Peyer's patch (tissue), 4 donors: Measurements from ENCODE around the gene PAN3. TPM values are rescaled to one million over a fixed set of nuclear protein-coding genes. Genes with fewer than 3 reads are reported as not detected.

Experiments
- DNase-seq, 3 donors: peaks; one replicate each; pipeline ENCODE4 v3.0.0-alpha.2; 2017 to 2019
- H3K27ac ChIP-seq, 4 donors: fragments of 200-600 bp; sonication (generic); one replicate each; pipeline ENCODE4 v1.5.1; 2016 to 2019
- H3K27me3 ChIP-seq, 2 donors: fragments of 200-600 bp; sonication (generic); one replicate each; pipeline ENCODE4 v1.5.1; 2019
- H3K36me3 ChIP-seq, 3 donors: fragments of 200-600 bp; sonication (generic); one replicate each; pipeline ENCODE4 v1.5.1; 2016 to 2019
- H3K4me1 ChIP-seq, 4 donors: fragments of 200-600 bp; sonication (generic); one replicate each; pipeline ENCODE4 v1.5.1; 2016 to 2019
- H3K4me3 ChIP-seq, 4 donors: fragments of 200-600 bp; sonication (generic); 1 replicate in 3 of 4; 2 replicates in 1 of 4; pipeline ENCODE4 v1.5.1; 2016 to 2019; ENCODE audit warnings: mild to moderate bottlenecking in 1 of 4
- H3K9me3 ChIP-seq, 4 donors: fragments of 200-600 bp; sonication (generic); one replicate each; pipeline ENCODE4 v1.5.1; 2016 to 2019; ENCODE audit warnings: mild to moderate bottlenecking in 1 of 4
- CTCF ChIP-seq, 6 experiments: fragments of 450-650 bp in 4 of 6; fragments of 200-600 bp in 2 of 6; sonication (generic) in 1 of 6; IDR thresholded peaks; one replicate each; pipeline ENCODE4 v1.5.1; 2017 to 2019; ENCODE audit warnings: antibody characterized with exemption in 6 of 6, mild to moderate bottlenecking in 3 of 6, moderate library complexity in 1 of 6
- POLR2A ChIP-seq, 2 donors: fragments of 450-650 bp; IDR thresholded peaks; one replicate each; pipeline ENCODE4 v1.5.1; 2017; ENCODE audit warnings: antibody characterized with exemption in 2 of 2, mild to moderate bottlenecking in 2 of 2, moderate library complexity in 2 of 2
- total RNA-seq, 4 donors: library from RNA; depleted of rRNA; stranded (reverse); fragments of >200 nt; gene quantifications; one replicate each; pipeline ENCODE4 v1.1.0, GENCODE V29; 2016

PAN3 gene
- total RNA-seq, 4 donors from 2014 or later: 30.6 to 67.7 (median 48.5) TPM

- Histone ChIP-seq H3K27me3 (no peaks in the 10 kb centered on the region), H3K9me3 (no peaks in the 10 kb centered on the region), H3K36me3 (no peaks in the 10 kb centered on the region), H3K4me3 (no peak overlapping the region), H3K4me1 (no peaks in the 10 kb centered on the region), H3K27ac (no peak overlapping the region)
- TF ChIP-seq POLR2A (IDR thresholded peaks at IDR 0.05) (no peak), CTCF (IDR thresholded peaks at IDR 0.05) (no peak)
- no peak for DNase-seq
These were observed 199.0 kb downstream of the PAN3 start for GRCh38 chr13:28337166-28338005.

- no peak for TF ChIP-seq POLR2A (IDR thresholded peaks at IDR 0.05)
- no peak for TF ChIP-seq CTCF (IDR thresholded peaks at IDR 0.05)
- Histone ChIP-seq H3K36me3 (no peaks in the 10 kb centered on the region), H3K27me3 (no peaks in the 10 kb centered on the region), H3K4me3 (no peak overlapping the region), H3K4me1 (no peaks in the 10 kb centered on the region), H3K27ac (no peak overlapping the region), H3K9me3 (no peaks in the 10 kb centered on the region)
- no peak for DNase-seq
These were observed 199.7 kb downstream of the PAN3 start for GRCh38 chr13:28338006-28338574.

DNA sequence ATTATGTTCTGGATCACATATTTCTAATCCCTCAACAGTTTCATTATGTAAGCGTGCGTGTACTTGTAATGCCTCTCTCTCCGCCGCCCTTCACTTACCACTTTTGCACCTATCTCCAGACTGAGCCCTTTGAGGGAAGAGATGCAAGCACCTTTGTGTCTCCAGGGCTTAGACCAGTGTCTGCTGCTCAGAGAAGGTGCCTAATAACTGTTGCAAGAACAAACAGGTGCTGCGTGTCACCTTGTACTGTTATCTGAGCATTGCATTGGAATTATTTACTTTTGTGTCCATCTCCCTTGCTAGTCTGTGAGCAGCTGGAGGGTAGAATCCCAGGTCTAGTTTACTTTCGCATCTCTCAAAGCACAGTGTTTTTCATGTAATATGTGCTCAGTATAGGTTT, 200.4 kb downstream of the PAN3 start:
- no peaks in the 10 kb centered on the region for H3K36me3 ChIP-seq
- no peak for TF ChIP-seq CTCF (IDR thresholded peaks at IDR 0.05)
- TF ChIP-seq POLR2A (IDR thresholded peaks at IDR 0.05): no peak
- no peak for DNase-seq
- H3K9me3 ChIP-seq: no peaks in the 10 kb centered on the region
- no peak overlapping the region for H3K27ac ChIP-seq
- no peak overlapping the region for H3K4me3 ChIP-seq
- no peaks in the 10 kb centered on the region for H3K27me3 ChIP-seq
- no peaks in the 10 kb centered on the region for H3K4me1 ChIP-seq

DNA sequence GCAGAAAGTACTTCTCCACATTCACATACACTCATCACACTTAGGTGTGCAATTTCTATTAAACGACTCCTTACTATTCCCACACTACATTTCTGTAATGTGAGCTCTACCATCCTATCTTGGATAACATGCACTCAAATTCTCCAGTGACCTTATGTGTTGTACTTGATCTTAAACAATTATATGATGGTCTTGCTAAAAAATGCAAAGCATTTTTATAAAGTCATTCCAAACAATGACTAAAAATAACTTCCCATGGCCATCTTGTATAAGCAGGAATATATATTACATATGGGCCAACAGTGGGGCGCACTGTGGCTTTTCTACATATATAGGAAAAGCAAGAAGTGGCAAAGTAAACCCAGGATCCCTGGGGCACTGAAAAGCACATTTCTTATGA, 201.1 kb downstream of the PAN3 start:
- TF ChIP-seq POLR2A (IDR thresholded peaks at IDR 0.05) (no peak), CTCF (IDR thresholded peaks at IDR 0.05) (no peak)
- no peaks in the 10 kb centered on the region for H3K36me3 ChIP-seq
- no peak overlapping the region for H3K27ac ChIP-seq
- H3K4me1 ChIP-seq: no peaks in the 10 kb centered on the region
- no peak for DNase-seq
- no peak overlapping the region for H3K4me3 ChIP-seq
- H3K27me3 ChIP-seq: no peaks in the 10 kb centered on the region
- no peaks in the 10 kb centered on the region for H3K9me3 ChIP-seq

DNA sequence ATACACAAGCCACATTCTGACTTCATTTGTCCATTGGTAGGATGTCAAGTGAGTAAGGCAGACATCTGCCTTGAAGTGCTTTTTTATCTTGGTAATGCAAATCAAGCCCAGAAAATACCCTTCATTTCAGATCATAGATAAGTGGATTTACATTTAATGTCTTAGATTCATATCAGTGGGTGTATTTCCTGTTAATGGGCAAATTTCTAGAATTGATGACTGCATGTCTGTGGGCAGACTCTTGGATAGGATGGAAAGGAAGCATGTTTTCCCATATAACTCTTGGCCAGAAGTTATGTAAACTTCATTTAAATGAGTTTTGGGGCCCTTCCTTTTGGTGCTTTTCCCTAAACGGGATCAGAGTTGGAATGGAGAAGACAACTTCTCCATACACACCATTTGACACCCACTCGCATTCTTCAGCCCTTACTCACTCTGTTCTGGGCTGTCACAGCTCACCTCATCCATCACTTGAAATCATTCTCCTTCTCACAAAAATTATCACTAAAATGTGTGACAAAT, 202.0 kb downstream of the PAN3 start:
- DNase-seq: no peak
- Histone ChIP-seq H3K27ac (no peak overlapping the region), H3K36me3 (no peaks in the 10 kb centered on the region), H3K4me1 (no peaks in the 10 kb centered on the region), H3K27me3 (no peaks in the 10 kb centered on the region), H3K9me3 (no peaks in the 10 kb centered on the region), H3K4me3 (no peak overlapping the region)
- TF ChIP-seq CTCF (IDR thresholded peaks at IDR 0.05) (no peak), POLR2A (IDR thresholded peaks at IDR 0.05) (no peak)
